Adrenal gland (tissue), 5 donors: ENCODE data around the gene PHB1.

ENCODE experiments used
- CTCF ChIP-seq, 6 experiments: fragments of 450-650 bp in 4 of 6; fragments of 200-600 bp in 2 of 6; sonication (generic) in 1 of 6; IDR thresholded peaks; 1 replicate in 5 of 6; 2 replicates in 1 of 6; pipeline versions ENCODE4 v1.5.1 to v1.8.0; 2016 to 2021; ENCODE audit warnings: antibody characterized with exemption in 6 of 6, mild to moderate bottlenecking in 2 of 6, moderate library complexity in 1 of 6
- POLR2A ChIP-seq, 2 donors: fragments of 450-650 bp; IDR thresholded peaks; one replicate each; pipeline ENCODE4 v1.6.1; 2017; ENCODE audit warnings: antibody characterized with exemption in 2 of 2, mild to moderate bottlenecking in 2 of 2, moderate library complexity in 1 of 2
- donor health status: DM: no; HTN: no; CAD: no.

GRCh38 chr17:49439305-49439672 is 24.6 kb upstream of the PHB1 start:
- TF ChIP-seq POLR2A (IDR thresholded peaks at IDR 0.05) (no peak), CTCF (IDR thresholded peaks at IDR 0.05) (no peak)
